HG03045 (cell line): ENCODE measurements around the gene PEAR1.

ENCODE experiments used
- ATAC-seq: cut with Tn5 transposase; IDR thresholded peaks from one replicate; pipeline ENCODE4 v1.9.1; 2021; ENCODE audit warnings: mild to moderate bottlenecking, moderate library complexity; ENCODE audit not compliant: unreplicated experiment

Gene PEAR1

GRCh38 chr1:156899956-156900718, 6.6 kb downstream of the PEAR1 start:
- ATAC-seq, result no peak

GRCh38 chr1:156900896-156901589, 7.5 kb downstream of the PEAR1 start:
- no peak for ATAC-seq

- ATAC-seq, result no peak
Observed at GRCh38 chr1:156901590-156901900, 8.0 kb downstream of the PEAR1 start.

- no peak for ATAC-seq
Observed at GRCh38 chr1:156901966-156902915, 8.7 kb downstream of the PEAR1 start.

GRCh38 chr1:156903328-156904091, 10.0 kb downstream of the PEAR1 start:
- no peak for ATAC-seq

- no peak for ATAC-seq
Observed at GRCh38 chr1:156904187-156904959, 10.9 kb downstream of the PEAR1 start.

- no peak for ATAC-seq
Observed at GRCh38 chr1:156905176-156905575, 11.7 kb downstream of the PEAR1 start.

- ATAC-seq, result no peak
Observed at GRCh38 chr1:156905651-156906050, 12.1 kb downstream of the PEAR1 start.

- ATAC-seq, result no peak
Observed at GRCh38 chr1:156906206-156906906, 12.8 kb downstream of the PEAR1 start.

- no peak for ATAC-seq
Observed at GRCh38 chr1:156908541-156908940, 15.0 kb downstream of the PEAR1 start.

- no peak for ATAC-seq
Observed at GRCh38 chr1:156908955-156909354, 15.4 kb downstream of the PEAR1 start.

- ATAC-seq, result no peak
Observed at GRCh38 chr1:156909671-156910070, 16.2 kb downstream of the PEAR1 start.

GRCh38 chr1:156910309-156910782, 16.8 kb downstream of the PEAR1 start:
- no peak for ATAC-seq

GRCh38 chr1:156911577-156912298, 18.2 kb downstream of the PEAR1 start:
- ATAC-seq, result no peak

- no peak for ATAC-seq
Observed at GRCh38 chr1:156912310-156912709, 18.8 kb downstream of the PEAR1 start.

GRCh38 chr1:156912861-156913808, 19.6 kb downstream of the PEAR1 start:
- no peak for ATAC-seq

- no peak for ATAC-seq
Observed at GRCh38 chr1:156913809-156914387, 20.4 kb downstream of the PEAR1 start.
